GM18511 (cell line): ENCODE data around the gene KLHL42.
"Not testable (repeated sequence)": the region's sequence is repeated elsewhere in the genome, so short reads cannot be mapped to it uniquely, and the experiment has no call there.

Experiments used
- ATAC-seq: cut with Tn5 transposase; IDR thresholded peaks from one replicate; pipeline ENCODE4 v1.9.1; 2021; ENCODE audit warnings: mild to moderate bottlenecking, moderate library complexity; ENCODE audit not compliant: unreplicated experiment

KLHL42 gene, protein sequence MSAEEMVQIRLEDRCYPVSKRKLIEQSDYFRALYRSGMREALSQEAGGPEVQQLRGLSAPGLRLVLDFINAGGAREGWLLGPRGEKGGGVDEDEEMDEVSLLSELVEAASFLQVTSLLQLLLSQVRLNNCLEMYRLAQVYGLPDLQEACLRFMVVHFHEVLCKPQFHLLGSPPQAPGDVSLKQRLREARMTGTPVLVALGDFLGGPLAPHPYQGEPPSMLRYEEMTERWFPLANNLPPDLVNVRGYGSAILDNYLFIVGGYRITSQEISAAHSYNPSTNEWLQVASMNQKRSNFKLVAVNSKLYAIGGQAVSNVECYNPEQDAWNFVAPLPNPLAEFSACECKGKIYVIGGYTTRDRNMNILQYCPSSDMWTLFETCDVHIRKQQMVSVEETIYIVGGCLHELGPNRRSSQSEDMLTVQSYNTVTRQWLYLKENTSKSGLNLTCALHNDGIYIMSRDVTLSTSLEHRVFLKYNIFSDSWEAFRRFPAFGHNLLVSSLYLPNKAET

DNA sequence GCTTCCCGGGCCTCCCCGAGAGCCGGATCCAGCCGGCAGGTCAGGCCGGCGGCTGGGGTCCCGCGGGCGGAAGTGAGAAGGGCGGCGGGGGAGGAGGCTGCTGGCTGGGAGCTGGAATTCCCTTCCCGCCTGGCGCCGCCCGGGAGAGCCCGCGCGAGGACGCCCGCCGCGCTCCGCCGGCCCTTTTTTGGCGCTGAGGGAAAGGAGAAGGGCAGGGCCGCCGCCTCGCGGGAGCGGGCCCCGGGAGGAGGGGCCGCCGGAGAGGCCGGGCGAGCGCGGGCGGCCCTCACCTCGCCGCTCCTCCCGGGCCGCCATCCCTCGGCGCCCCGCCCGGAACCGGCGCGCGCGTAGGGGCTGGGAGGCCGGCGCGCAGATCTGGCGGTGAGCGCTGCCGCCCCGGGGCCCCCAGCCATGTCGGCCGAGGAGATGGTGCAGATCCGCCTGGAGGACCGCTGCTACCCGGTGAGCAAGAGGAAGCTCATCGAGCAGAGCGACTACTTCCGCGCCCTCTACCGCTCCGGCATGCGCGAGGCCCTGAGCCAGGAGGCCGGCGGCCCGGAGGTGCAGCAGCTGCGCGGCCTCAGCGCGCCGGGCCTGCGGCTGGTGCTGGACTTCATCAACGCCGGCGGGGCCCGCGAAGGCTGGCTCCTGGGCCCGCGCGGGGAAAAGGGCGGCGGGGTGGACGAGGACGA, at the start of gene KLHL42, which contains the start of gene MANSC4:
TSS of gene KLHL42 (plus strand) at position 314 of the 692 bp plus-strand sequence. CDS start at position 412, 98 bp downstream.
TSS of gene MANSC4 (minus strand) at position 317 of the 692 bp plus-strand sequence. CDS start 8,960 bp downstream, outside the sequence.
- peak; percentile 81 for ATAC-seq

DNA sequence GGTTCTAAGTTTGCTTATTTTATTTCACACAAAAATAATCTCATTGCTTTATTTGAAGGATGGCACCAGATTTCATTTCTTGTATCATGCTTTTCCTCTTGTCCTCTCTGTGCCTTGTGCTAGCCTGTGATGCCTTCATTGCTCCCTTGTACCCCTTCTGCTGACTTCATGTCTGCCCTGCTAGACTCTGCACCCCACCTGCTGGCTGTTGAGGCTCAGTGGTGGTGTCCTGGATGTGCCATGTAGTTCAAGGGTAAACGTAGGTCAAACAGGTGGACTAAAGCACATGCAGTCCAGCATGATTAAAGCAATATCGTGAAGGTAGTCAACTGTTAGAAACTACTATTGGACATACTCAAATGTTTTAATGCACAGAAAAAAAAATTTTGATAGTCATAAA, 47.8 kb upstream of the KLHL42 start:
- ATAC-seq: no peak

DNA sequence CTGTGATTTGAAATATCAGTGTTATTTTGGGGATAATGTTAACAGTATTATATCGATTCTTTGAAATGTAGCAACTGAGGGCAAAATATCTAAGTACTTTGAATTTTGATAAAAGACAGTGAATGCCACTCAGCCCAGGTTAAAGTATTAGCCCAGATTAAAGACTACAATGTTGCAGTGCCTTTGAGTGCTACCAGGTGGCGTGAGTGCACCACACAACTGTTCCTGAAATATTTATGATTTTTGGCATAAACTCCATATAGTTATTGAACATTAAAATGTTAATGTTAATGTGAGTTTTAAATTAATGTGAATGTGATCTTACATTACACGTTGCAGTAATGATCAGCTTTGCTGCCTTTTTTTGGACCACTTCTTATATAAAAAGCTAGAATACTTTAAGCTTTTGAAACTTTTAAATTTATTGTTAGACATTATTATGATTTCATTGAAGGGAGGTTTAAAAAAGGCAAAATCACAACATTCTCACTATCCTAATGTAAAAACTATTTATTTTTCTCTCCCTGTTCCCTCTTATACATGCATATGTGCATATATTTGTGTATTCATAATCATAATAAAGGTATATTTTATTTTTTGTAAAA, 46.9 kb upstream of the KLHL42 start:
- ATAC-seq: no peak

DNA sequence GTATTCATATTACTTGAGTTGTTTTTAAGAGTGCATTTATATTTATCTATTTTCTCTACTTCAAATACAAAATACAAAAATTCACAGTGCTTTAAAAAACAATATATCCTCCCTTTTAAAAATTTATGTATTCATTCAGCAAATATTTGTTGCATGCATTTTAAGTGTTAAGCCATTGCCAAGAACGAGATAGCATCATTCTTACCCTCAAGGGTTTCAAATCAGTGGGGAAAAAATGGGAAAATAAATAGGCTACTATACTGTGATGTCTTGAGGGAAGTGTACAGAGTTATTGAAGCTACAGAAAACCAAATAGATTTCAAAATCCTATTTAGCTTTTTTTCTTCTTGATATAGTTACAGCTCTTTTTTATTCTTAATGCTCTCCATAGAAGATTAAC, 46.2 kb upstream of the KLHL42 start:
- no peak for ATAC-seq

DNA sequence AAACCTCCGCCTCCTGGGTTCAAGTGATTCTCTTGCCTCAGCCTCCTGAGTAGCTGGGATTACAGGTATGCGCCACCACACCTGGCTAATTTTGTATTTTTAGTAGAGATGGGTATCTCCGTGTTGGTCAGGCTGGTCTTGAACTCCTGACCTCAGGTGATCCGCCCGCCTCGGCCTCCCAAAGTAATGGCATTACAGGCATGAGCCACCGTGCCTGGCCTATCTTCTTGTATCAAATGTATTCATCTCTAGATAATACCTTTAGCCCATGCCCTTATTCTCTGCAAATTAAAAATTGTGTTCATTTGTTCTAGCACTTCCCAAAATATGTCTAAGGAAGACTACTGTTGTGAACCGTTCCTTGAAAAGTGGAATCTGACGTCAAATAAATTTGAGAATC, 45.7 kb upstream of the KLHL42 start:
- ATAC-seq: not testable (repeated sequence)

DNA sequence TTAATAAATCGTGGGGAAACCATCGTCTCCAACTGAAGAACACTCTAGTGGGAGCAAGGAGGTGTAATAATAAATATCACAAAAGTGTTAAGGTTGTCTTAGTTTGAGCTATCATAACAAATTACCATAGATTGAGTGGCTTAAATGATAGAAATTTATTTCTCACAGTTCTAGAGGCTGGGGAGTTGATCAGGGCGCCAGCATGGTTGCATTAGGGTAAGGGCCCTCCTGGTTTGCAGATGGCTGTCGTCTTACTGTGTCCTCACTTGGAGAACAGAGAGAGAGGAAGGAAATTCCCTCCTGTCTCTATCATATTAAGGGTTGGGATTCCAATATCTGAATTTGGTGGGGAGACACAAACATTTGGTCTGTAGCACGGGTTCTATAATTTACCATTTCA, 36.4 kb upstream of the KLHL42 start:
- no peak for ATAC-seq

DNA sequence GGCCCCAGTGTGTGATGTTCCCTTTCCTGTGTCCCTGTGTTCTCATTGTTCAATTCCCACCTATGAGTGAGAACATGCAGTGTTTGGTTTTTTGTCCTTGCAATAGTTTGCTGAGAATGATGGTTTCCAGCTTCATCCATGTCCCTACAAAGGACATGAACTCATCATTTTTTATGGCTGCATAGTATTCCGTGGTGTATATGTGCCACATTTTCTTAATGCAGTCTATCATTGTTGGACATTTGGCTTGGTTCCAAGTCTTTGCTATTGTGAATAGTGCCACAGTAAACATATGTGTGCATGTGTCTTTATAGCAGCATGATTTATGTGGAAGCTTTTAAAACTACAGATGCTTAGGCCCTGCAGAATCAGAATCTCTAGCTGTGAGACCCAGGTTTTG, 34.3 kb upstream of the KLHL42 start:
- ATAC-seq: not testable (repeated sequence)

DNA sequence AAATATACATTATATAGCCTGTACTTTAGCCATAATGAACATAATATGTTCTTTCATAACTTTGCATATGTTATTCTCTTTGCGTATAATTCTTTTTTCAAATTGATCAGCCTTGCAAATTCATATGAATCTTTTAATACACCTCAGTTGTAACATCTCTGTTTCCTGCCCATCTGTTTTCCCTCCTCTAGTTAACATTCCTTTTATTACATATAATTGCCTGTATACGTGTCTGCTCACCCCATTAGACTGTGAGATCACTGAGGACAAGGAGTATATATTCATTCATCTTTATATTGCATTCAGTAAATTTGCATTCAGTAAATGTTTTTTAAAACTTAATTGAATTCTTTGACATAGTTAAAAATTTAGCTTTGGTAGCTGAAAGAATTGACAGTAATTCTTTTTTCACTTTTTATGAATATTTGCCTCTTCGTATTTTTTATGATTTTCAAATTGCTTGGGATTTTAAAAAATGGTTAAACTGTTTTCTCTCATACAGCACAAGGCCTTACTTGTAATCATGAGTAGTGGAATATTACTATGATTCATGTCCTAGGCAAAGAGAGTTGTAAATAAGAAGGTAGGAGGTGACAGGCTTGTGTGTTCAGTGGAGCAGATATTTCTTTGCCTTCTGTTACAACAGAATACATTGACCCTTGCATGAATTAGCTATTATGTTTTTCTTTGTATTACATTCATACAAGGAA, 32.8 kb upstream of the KLHL42 start:
- no peak for ATAC-seq

DNA sequence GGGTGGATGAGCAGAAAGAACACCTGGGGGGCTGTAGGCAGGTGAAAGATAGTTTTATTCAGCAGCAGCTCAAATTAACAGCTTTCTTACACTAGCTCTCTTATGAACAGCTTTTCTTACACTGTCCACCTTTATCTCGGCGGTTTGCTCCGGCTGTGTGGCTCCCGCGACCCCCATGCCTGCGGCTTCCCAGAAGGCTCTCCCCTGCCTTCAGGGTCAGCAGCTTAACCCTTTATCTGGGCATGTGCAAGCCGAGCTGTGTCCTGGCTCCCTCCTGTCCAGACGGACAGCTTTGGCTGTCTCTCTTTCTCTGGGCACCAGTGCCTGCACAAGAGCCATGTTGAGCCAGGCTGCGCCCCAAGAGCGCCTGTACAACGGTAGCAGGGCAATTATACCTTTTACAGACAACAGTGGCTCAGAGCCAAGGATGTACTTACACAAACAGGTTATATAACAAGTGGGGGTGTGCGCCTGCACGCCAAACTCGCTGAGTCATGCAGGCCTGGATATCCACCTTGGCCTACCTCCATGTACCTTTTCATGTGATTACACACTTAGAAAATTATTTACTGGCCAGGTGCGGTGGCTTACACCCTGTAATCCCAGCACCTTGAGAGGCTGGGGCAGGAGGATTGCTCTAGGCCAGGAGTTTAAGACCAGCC, 28.5 kb upstream of the KLHL42 start:
- ATAC-seq: no peak

DNA sequence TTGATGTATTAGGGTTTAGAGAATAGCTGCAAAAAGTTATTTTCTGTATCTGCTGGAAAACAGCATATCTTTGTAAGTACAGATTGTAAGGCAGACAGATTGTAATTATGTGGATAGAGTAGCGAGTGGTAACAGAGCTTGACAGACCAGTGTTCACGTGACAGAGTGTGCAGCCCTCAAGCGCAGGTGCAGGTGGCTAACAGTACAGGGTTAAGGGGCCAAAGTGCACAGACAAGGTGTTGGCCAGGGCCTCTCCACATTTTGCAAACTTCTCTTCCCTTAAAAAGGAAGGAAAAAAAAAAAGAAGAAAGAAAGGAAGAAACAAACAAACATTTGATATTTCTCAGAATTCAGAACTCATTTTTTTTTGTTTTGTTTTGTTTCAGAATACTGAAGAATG, 25.2 kb upstream of the KLHL42 start:
- ATAC-seq: no peak

DNA sequence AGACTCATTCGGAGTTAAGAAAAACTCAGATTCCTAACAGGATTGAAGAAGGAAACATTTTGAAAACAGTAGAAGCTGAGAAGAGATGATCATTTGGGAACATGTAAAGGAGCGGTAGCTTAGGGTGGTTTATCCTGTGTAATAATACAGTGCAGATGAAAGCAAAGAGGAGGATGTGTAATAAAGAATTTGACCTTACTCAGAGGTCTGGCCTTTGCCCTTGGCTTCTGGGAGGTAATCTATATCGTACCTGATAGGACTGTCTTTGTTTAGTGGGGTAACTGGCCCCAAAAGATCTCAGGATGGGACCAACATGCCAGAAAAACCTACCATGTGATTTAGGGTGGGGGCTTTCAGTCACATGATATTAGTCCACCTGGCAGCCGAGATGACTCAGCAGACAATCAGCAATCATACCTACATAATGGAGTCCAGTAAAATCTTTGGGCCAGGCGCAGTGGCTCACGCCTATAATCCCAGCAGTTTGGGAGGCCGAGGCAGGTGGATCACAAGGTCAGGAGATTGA, 23.3 kb upstream of the KLHL42 start:
- ATAC-seq: no peak

DNA sequence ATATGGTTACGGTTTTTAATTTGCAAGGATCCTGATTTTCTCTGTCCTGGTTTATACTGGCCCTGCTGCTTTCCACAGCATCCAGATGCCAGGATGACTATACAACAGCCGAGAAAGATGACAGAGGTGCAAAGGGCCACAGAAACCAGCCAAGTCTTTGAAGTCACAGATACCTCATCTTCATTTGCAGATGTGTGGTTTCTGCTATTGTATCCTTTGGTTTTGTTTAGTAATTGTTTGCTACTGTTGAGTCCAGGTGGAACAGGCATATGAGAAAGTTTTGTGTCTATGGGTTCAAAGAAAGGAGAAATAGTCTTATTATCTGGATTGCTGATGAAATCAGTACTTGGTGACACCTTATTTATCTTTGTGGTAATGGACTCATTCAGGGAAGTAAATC, 17.3 kb upstream of the KLHL42 start:
- ATAC-seq: no peak

DNA sequence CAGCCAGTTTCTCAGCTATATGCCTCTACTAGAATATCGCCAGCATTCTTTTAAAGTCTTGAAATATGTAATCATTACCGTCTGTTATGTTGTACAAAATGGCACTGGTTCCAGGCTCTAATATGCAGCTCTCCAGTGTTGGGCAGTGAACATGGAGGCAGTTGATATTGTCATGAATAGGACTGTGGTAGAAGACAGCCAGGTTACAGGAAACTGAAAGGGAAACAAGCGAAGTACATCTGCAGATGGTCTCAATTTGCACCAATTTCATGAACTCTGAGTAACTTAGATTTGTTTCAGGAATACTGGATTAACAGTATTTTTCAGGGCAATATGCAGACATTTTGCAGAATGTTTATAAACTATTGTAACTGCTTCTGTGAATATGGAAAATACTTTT, 13.4 kb upstream of the KLHL42 start:
- no peak for ATAC-seq

DNA sequence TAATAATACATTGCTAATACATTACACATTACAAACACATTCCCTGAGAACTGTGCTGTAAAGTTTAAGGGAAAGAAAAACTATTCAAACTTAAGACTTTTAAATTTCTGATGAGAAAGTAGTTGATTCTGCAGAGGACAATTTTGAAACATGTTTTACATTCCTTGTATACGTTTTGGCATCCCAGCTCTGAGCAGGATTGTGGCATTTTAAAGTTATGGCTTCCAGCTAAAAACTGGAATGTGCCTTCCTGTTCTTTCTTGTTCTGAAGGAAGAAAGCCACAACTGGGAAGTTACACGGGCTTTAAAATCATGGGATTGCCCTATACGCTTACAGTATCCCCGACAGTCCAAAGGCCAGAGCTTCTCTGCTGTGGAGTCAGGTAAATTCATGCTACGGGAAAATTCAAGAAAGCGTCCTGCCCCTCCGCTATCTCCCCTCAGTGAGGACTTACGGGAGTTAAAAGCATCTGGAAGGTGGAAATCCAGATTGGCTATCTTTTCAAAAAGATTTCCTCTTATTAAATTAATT, 10.8 kb upstream of the KLHL42 start:
- ATAC-seq: no peak

DNA sequence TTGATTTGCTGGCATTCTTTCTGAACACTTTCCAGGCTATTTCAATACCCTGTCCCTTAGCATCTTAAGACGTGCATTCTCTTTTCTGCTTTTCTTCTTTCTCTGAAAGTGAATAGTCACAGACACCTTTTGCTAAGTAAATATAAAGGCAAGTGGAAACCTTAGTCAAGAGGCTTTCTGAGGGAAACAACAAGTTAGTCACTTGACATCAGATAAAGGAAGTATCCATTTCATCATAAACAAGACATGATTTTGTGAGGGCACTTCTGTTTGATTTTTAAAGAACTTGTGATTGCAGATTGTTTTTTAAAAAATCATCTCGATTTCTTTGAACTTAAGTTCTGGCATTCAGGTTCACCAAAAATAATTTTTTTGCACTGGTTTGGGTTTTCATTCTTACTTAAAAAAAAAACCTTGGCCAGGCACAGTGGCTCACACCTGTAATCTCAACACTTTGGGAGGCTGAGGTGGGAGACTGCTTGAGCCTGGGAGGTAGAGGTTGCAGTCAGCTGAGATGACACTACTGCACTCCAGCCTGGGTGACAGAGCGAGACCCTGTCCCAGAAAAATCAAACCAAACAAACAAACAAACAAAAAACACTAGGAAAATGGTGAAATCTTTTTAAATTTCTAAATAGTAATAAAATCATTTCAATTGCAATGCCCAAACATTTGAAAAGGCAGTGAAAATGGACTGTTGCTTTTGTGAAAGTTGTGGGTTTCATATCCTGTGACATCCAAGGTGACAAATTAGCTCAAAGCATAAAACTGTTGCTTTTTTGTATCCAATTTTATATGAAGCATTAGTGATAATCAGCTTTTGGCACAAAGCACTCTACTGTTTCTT, 8.3 kb upstream of the KLHL42 start:
- ATAC-seq: no peak

DNA sequence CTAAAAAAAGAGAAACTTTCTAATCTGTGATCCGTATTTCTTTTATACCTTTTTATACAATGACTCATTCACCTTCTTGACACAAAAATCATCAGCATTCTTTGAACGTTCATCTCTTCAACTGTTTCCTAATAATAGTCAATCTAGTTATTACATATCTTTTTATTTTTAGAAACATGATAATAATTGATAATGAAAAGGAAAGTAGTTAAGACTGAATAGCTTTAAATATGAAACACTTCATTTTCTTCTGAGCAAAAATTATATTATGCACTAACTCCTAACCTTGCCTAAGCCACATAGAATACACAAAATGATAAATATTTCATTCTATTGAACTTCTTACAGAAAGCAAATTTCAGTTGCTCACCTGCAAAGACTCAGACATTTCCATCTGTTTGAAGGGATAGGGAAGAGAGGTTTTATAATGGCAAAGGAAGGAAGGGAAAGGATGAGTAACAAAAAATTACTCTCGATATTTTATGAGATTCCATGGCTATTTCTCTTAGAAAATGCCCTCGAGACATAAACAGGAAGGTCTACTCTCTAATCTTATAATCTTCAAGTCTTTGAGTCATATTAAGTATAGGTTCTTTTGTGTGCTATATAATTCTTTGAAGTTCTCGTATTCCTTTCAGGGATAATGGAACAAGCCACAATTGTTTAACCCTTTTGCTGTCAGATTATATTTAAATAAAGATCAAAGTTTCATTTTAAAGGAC, 7.5 kb upstream of the KLHL42 start:
- ATAC-seq: no peak

DNA sequence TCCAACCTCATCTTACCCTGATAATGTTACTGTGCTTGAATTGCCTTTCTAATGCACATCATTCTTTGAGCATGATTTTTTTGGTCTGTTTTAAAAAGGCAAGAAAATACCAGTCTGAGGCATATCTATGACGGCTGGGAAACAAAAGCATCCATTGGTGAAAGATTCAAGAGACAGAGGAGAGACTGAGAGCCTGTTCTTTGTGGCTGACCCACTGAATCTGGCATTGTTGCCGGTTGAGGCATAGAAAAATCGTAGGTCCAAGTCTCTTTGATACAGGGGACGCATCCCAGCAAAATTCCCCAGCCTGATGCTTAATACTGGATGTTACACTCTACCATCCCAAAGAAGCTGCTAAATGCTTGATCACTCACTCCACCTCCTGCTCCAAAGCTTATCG, 2.9 kb upstream of the KLHL42 start:
- no peak for ATAC-seq

DNA sequence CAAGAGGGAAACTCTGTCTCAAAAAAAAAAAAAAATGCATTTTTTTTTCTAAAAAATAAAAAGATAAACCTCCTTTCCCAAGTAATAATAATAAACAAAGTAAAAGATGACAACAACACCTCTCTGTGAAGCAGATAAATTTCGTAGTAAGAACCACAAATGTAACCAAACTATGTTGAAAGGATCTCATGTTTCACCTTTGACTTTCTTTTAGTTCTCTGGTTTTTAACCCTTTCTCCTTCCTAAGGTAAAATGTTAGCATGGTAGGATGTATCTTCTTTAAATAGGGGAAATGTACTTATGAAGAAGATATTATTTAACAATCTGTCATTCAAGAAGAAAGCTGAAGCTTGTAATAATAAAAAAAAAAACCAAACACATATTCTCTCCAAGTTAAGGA, 1.8 kb upstream of the KLHL42 start:
- ATAC-seq: no peak
